Stimulated activated CD8-positive, alpha-beta memory T cell treated with anti-CD3 and anti-CD28 coated beads, Interleukin-15, amount 100 ng/mL, for 4 hours (primary cell): ENCODE measurements around the gene GNAT1.
"Not testable (repeated sequence)": the region's sequence is repeated elsewhere in the genome, so short reads cannot be mapped to it uniquely, and the experiment has no call there.

Experiments used
- DNase-seq, 2 donors: peaks; one replicate each; pipeline ENCODE4 v3.0.0-alpha.2; 2020; ENCODE audit warnings: low read depth in 2 of 2

Gene GNAT1

GRCh38 chr3:50203809-50204803 lies 12.7 kb downstream of the GNAT1 start:
- no peak for DNase-seq

GRCh38 chr3:50204804-50205412 lies 13.5 kb downstream of the GNAT1 start, which contains the start of gene SLC38A3:
Gene SLC38A3, plus strand, starts transcription at chr3:50205271. Its CDS starts 8,929 bp downstream, at chr3:50214200.
- no peak for DNase-seq

GRCh38 chr3:50205413-50206276 lies 14.2 kb downstream of the GNAT1 start:
- DNase-seq, result no peak

GRCh38 chr3:50207359-50208042 lies 16.1 kb downstream of the GNAT1 start:
- DNase-seq, result no peak

GRCh38 chr3:50208677-50209344 lies 17.4 kb downstream of the GNAT1 start:
- DNase-seq, result no peak

GRCh38 chr3:50210176-50210509 lies 18.7 kb downstream of the GNAT1 start:
- no peak for DNase-seq

- DNase-seq, result no peak
Observed at GRCh38 chr3:50210510-50211367, 19.3 kb downstream of the GNAT1 start.

GRCh38 chr3:50211368-50211717 lies 19.9 kb downstream of the GNAT1 start:
- DNase-seq, result not testable (repeated sequence)

- no peak for DNase-seq
Observed at GRCh38 chr3:50211930-50212329, 20.5 kb downstream of the GNAT1 start.

- DNase-seq, result no peak
Observed at GRCh38 chr3:50212502-50212901, 21.1 kb downstream of the GNAT1 start.

- DNase-seq, result no peak
Observed at GRCh38 chr3:50212971-50213370, 21.6 kb downstream of the GNAT1 start.

GRCh38 chr3:50213373-50213772 lies 22.0 kb downstream of the GNAT1 start:
- DNase-seq, result no peak

- no peak for DNase-seq
Observed at GRCh38 chr3:50214824-50215223, 23.4 kb downstream of the GNAT1 start.

GRCh38 chr3:50215529-50215928 lies 24.1 kb downstream of the GNAT1 start:
- no peak for DNase-seq

GRCh38 chr3:50217681-50218080 lies 26.3 kb downstream of the GNAT1 start:
- no peak for DNase-seq

GRCh38 chr3:50218448-50218847 lies 27.0 kb downstream of the GNAT1 start:
- no peak for DNase-seq

GRCh38 chr3:50219285-50219684 lies 27.9 kb downstream of the GNAT1 start:
- DNase-seq, result no peak

- no peak for DNase-seq
Observed at GRCh38 chr3:50220109-50220508, 28.7 kb downstream of the GNAT1 start.

- no peak for DNase-seq
Observed at GRCh38 chr3:50221051-50221410, 29.6 kb downstream of the GNAT1 start.
